Neuron (in vitro differentiated cells): Measurements from ENCODE around the gene ABCD1.

Source experiments
- H2AFZ ChIP-seq: one replicate; pipeline ENCODE4 v1.6.1; 2013; ENCODE audit warnings: low read depth, mild to moderate bottlenecking, inconsistent platforms, low read length, moderate library complexity
- H3K27me3 ChIP-seq: one replicate; pipeline ENCODE4 v1.6.1; 2013; ENCODE audit warnings: low read length; ENCODE audit not compliant: insufficient read depth
- H3K36me3 ChIP-seq: one replicate; pipeline ENCODE4 v1.6.1; 2013; ENCODE audit warnings: low read length; ENCODE audit not compliant: insufficient read depth
- H3K4me1 ChIP-seq: one replicate; pipeline ENCODE4 v1.6.1; 2013; ENCODE audit warnings: low read length; ENCODE audit not compliant: insufficient read depth
- H3K4me3 ChIP-seq: 2 replicates; pipeline ENCODE4 v1.5.1; 2013; ENCODE audit warnings: mild to moderate bottlenecking, low read length, moderate library complexity
- H3K9me3 ChIP-seq: one replicate; pipeline ENCODE4 v1.6.1; 2013; ENCODE audit warnings: low read length

Gene ABCD1

DNA sequence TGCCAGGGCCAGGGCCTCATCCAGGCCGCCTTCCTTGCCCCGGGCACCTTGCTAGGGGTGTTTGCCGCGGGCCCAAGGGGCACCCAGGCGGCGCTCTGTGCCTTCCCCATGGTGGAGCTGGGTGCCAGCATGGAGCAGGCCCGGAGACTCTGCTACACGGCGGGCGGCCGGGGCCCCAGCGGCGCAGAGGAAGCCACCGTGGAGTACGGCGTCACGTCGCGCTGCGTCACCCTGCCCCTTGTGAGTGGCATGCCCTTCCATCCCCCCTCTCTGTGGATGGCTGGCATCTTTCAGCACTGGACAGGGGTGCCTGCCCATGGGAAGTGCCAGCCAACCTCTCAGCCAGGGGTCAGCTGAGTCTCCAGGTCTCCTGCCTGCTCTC is 43.0 kb downstream of the ABCD1 start:
- Histone ChIP-seq H2AFZ (no peak overlapping the region), H3K36me3 (no peaks in the 10 kb centered on the region), H3K27me3 (peaks cover 7% of the 10 kb centered on the region), H3K4me1 (peaks cover 30% of the 10 kb centered on the region), H3K4me3 (no peak overlapping the region), H3K9me3 (no peaks in the 10 kb centered on the region)

- H3K4me1 ChIP-seq = peaks cover 30% of the 10 kb centered on the region
- H3K4me3 ChIP-seq = no peak overlapping the region
- H2AFZ ChIP-seq = no peak overlapping the region
- peaks cover 7% of the 10 kb centered on the region for H3K27me3 ChIP-seq
- no peaks in the 10 kb centered on the region for H3K36me3 ChIP-seq
- H3K9me3 ChIP-seq = no peaks in the 10 kb centered on the region
These were observed 43.9 kb downstream of the ABCD1 start for GRCh38 chrX:153768311-153769157.

- H3K27me3 ChIP-seq = peaks cover 7% of the 10 kb centered on the region
- H3K9me3 ChIP-seq = no peaks in the 10 kb centered on the region
- no peak overlapping the region for H2AFZ ChIP-seq
- no peak overlapping the region for H3K4me3 ChIP-seq
- no peaks in the 10 kb centered on the region for H3K36me3 ChIP-seq
- peaks cover 28% of the 10 kb centered on the region for H3K4me1 ChIP-seq
These were observed 44.7 kb downstream of the ABCD1 start for GRCh38 chrX:153769158-153769864.

GRCh38 chrX:153769865-153770600 is 45.4 kb downstream of the ABCD1 start:
- no peaks in the 10 kb centered on the region for H3K36me3 ChIP-seq
- peaks cover 7% of the 10 kb centered on the region for H3K27me3 ChIP-seq
- no peak overlapping the region for H2AFZ ChIP-seq
- H3K4me1 ChIP-seq = peaks cover 21% of the 10 kb centered on the region
- H3K4me3 ChIP-seq = no peak overlapping the region
- H3K9me3 ChIP-seq = no peaks in the 10 kb centered on the region

- Histone ChIP-seq H2AFZ (no peak overlapping the region), H3K4me3 (no peak overlapping the region), H3K4me1 (peaks cover 14% of the 10 kb centered on the region), H3K36me3 (no peaks in the 10 kb centered on the region), H3K27me3 (peaks cover 7% of the 10 kb centered on the region), H3K9me3 (no peaks in the 10 kb centered on the region)
These were observed 46.2 kb downstream of the ABCD1 start for GRCh38 chrX:153770601-153771414.

GRCh38 chrX:153771415-153772315 is 47.0 kb downstream of the ABCD1 start:
- H3K9me3 ChIP-seq = no peaks in the 10 kb centered on the region
- H2AFZ ChIP-seq = no peak overlapping the region
- H3K4me3 ChIP-seq = no peak overlapping the region
- no peaks in the 10 kb centered on the region for H3K36me3 ChIP-seq
- peaks cover 7% of the 10 kb centered on the region for H3K27me3 ChIP-seq
- H3K4me1 ChIP-seq = peaks cover 5% of the 10 kb centered on the region

DNA sequence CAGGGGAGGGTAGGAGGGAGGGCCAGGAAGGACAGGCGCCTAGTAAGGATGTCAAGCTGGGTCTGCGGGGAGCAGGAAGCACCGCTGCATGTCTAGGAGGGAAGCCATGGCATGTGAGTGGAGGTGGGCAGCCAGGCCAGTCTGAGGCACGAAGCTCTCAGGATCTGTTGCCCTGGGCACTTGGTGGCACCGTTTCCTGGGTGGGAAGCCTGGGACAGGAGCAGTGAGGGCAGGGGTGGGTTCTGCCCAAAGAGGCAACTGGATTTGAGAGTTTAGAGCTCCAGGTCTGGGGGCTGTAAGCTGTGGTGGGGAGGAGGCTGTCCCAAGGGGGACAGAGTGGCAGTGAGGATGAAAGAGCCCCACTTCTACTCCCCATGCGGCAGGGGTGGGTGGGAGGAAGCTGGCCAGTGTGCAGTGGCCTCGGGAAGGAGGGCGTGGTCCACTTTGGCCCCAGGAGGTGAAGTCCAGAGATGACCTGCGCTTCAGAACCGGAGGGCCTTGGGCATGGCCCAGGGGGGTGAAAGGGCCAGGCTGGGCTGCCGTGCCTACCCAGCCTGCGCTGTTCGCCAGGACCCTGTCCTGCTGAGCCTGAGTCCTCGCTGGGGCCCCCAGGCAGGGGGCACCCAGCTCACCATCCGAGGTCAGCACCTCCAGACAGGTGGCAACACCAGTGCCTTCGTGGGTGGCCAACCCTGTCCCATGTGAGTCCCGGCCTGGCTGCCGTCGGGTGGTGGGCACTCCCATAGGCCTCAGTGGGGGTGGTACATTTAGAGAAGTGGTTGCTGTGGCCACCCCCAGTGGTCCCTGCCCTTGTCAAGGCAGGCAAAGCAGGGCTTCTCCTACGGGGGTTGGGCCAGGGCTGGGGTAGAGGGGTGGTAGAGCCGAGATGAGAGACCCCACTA is 47.9 kb downstream of the ABCD1 start:
- Histone ChIP-seq H2AFZ (no peak overlapping the region), H3K4me1 (no peaks in the 10 kb centered on the region), H3K4me3 (no peak overlapping the region), H3K27me3 (peaks cover 7% of the 10 kb centered on the region), H3K9me3 (no peaks in the 10 kb centered on the region), H3K36me3 (no peaks in the 10 kb centered on the region)

- no peaks in the 10 kb centered on the region for H3K36me3 ChIP-seq
- peaks cover 7% of the 10 kb centered on the region for H3K27me3 ChIP-seq
- H3K4me3 ChIP-seq = no peak overlapping the region
- H2AFZ ChIP-seq = no peak overlapping the region
- H3K9me3 ChIP-seq = no peaks in the 10 kb centered on the region
- H3K4me1 ChIP-seq = no peaks in the 10 kb centered on the region
These were observed 48.6 kb downstream of the ABCD1 start for GRCh38 chrX:153773218-153773611.

DNA sequence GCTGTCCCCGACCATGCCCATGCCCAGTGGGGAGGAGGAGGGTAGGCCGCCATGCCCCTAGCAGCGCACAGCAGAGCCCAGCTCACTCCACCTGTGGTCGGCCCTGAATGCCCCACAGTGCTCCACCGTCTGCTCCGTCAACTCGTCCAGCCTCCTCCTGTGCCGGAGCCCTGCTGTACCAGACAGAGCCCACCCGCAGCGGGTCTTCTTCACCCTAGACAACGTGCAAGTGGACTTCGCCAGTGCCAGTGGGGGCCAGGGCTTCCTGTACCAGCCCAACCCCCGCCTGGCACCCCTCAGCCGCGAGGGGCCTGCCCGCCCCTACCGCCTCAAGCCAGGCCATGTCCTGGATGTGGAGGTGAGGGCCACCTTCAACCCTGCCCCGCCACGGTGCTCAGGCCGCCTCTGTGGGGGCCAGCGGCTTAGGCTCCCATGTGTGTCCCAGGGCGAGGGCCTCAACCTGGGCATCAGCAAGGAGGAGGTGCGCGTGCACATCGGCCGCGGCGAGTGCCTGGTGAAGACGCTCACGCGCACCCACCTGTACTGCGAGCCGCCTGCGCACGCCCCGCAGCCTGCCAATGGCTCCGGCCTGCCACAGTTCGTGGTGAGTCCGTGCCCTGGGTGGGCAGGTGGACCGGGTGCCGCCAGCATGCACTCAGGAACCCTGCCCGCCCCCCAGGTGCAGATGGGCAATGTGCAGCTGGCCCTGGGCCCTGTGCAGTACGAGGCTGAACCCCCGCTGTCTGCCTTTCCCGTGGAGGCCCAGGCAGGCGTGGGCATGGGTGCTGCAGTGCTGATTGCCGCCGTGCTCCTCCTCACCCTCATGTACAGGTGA is 49.3 kb downstream of the ABCD1 start:
- peaks cover 7% of the 10 kb centered on the region for H3K27me3 ChIP-seq
- no peak overlapping the region for H3K4me3 ChIP-seq
- no peak overlapping the region for H2AFZ ChIP-seq
- H3K9me3 ChIP-seq = no peaks in the 10 kb centered on the region
- no peaks in the 10 kb centered on the region for H3K36me3 ChIP-seq
- no peaks in the 10 kb centered on the region for H3K4me1 ChIP-seq

DNA sequence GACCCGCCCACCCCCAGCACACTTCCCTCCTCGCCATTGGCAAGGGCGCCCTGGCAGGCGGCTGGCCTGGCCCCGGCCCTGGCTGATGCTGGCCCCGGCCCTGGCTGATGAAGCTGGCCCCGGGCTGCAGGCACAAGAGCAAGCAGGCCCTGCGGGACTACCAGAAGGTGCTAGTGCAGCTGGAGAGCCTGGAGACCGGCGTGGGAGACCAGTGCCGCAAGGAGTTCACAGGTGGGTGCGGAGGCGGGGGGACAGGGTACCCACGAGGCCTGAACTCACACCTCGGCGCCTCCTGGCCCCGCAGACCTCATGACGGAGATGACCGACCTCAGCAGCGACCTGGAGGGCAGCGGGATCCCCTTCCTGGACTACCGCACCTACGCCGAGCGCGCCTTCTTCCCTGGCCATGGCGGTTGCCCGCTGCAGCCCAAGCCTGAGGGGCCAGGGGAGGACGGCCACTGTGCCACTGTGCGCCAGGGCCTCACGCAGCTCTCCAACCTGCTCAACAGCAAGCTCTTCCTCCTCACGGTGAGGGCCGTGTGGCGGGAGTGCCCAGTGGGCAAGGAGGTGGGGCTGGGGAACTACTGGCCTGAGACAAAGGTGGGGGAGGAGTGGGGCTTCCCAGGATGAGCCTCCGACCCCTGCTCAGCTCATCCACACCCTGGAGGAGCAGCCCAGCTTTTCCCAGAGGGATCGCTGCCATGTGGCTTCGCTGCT is 50.1 kb downstream of the ABCD1 start:
- no peak overlapping the region for H2AFZ ChIP-seq
- H3K4me1 ChIP-seq = no peaks in the 10 kb centered on the region
- no peaks in the 10 kb centered on the region for H3K9me3 ChIP-seq
- peaks cover 7% of the 10 kb centered on the region for H3K27me3 ChIP-seq
- H3K4me3 ChIP-seq = no peak overlapping the region
- H3K36me3 ChIP-seq = no peaks in the 10 kb centered on the region
